Measurements from ENCODE around the gene PSD2.

Gene PSD2

GRCh38 chr5:139806111-139806510 is 10.5 kb downstream of the PSD2 start:
- TF ChIP-seq, protein P1, sequence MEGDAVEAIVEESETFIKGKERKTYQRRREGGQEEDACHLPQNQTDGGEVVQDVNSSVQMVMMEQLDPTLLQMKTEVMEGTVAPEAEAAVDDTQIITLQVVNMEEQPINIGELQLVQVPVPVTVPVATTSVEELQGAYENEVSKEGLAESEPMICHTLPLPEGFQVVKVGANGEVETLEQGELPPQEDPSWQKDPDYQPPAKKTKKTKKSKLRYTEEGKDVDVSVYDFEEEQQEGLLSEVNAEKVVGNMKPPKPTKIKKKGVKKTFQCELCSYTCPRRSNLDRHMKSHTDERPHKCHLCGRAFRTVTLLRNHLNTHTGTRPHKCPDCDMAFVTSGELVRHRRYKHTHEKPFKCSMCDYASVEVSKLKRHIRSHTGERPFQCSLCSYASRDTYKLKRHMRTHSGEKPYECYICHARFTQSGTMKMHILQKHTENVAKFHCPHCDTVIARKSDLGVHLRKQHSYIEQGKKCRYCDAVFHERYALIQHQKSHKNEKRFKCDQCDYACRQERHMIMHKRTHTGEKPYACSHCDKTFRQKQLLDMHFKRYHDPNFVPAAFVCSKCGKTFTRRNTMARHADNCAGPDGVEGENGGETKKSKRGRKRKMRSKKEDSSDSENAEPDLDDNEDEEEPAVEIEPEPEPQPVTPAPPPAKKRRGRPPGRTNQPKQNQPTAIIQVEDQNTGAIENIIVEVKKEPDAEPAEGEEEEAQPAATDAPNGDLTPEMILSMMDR (IDR thresholded peaks at IDR 0.05): no peak
- Histone ChIP-seq H3K4me2 (ENCODE audit: low read length) (no peak overlapping the region), H3K36me3 (ENCODE audit: control insufficient read depth, insufficient read depth, low read length) (no peaks in the 10 kb centered on the region), H3K27me3 (ENCODE audit: control insufficient read depth, insufficient read depth, low read length) (no peaks in the 10 kb centered on the region), H3K9me3 (ENCODE audit: control insufficient read depth, low read length) (no peaks in the 10 kb centered on the region), H3K9ac (no peak overlapping the region), H3K79me2 (no peaks in the 10 kb centered on the region), H3K4me3 (ENCODE audit: low read depth, low read length) (no peak overlapping the region), H3K27ac (no peak overlapping the region), H3K4me1 (no peaks in the 10 kb centered on the region), H2AFZ (no peak overlapping the region)

DNA sequence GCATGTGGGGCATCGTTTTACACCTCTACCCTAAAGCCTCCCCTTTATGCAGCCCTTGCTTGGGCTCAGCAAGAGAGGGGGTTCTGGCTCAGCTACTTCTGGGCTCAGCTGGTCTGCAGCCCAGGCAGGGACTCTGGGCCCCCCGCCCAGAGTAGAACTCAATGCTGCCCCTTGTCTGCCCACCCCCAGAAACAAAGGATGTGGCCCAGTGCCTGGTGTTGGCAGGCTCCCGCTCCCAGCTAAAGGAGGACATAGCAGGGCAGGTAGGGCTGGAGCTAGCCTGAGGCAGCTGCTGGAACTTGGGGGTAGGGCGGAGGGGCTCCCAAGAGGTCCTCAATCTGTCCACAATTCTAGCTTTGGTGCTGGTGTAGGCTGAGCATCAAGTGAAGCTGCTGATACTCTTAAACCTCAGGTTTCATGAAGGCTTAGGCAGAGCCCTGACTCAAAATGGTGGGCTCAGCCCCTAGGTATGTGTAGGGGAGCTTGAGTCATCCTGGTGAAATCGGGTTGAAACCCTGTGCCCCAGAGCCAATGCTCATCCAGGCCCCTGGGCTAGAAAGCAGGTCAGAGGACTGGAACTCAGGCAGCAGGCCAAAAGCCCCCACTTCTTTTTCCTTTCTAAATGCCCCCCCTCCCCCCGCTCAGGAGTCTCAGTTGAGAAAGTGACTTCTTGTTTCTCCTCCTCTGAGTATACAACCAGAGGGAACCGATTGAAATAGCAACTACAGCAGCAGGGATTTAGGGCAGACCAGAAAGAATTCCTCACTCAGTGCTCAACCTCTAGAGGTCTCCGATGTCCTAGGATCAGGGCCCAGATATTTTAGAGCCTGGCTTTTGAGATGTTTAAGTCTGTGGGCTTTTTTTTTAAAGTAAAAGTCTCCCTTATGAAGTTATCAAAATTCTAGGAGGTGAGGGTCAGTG is 11.4 kb downstream of the PSD2 start:
- Histone ChIP-seq H3K27ac (no peak overlapping the region), H3K9me3 (ENCODE audit: control insufficient read depth, low read length) (no peaks in the 10 kb centered on the region), H3K4me3 (ENCODE audit: low read depth, low read length) (no peak overlapping the region), H3K4me1 (no peaks in the 10 kb centered on the region), H3K79me2 (no peaks in the 10 kb centered on the region), H3K4me2 (ENCODE audit: low read length) (no peak overlapping the region), H3K36me3 (ENCODE audit: control insufficient read depth, insufficient read depth, low read length) (no peaks in the 10 kb centered on the region), H2AFZ (no peak overlapping the region), H3K9ac (no peak overlapping the region), H3K27me3 (ENCODE audit: control insufficient read depth, insufficient read depth, low read length) (no peaks in the 10 kb centered on the region)
- TF ChIP-seq, protein P1 (IDR thresholded peaks at IDR 0.05): no peak

DNA sequence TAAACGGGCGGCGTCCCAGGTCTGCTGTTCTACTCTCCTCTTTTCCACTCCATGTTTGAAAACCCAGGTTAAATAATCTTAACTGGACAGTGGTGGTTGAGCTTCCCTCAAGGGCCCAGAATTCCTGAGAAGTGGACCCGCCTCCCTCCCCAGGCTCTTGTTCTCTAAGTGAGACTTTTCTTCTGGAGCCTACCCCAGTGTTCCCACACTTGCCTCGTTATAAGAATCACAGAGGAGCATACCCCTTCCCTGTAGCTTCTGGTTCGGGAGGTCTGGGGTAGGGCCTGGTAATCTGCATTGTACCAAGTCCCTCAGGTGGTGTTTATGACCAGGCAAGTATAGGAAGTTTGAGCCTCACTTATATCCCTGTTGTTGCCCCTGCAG is 12.0 kb downstream of the PSD2 start:
- no peak overlapping the region for H2AFZ ChIP-seq
- no peak overlapping the region for H3K27ac ChIP-seq
- no peak overlapping the region for H3K4me2 ChIP-seq (ENCODE audit: low read length)
- no peak overlapping the region for H3K9ac ChIP-seq
- H3K4me1 ChIP-seq: no peaks in the 10 kb centered on the region
- no peaks in the 10 kb centered on the region for H3K27me3 ChIP-seq (ENCODE audit: control insufficient read depth, insufficient read depth, low read length)
- TF ChIP-seq, protein P1 (IDR thresholded peaks at IDR 0.05): no peak
- H3K9me3 ChIP-seq (ENCODE audit: control insufficient read depth, low read length): no peaks in the 10 kb centered on the region
- H3K4me3 ChIP-seq (ENCODE audit: low read depth, low read length): no peak overlapping the region
- no peaks in the 10 kb centered on the region for H3K79me2 ChIP-seq
- H3K36me3 ChIP-seq (ENCODE audit: control insufficient read depth, insufficient read depth, low read length): no peaks in the 10 kb centered on the region

- Histone ChIP-seq H3K27ac (no peak overlapping the region), H3K4me2 (ENCODE audit: low read length) (no peak overlapping the region), H3K9ac (no peak overlapping the region), H3K79me2 (no peaks in the 10 kb centered on the region), H3K4me3 (ENCODE audit: low read depth, low read length) (no peak overlapping the region), H3K36me3 (ENCODE audit: control insufficient read depth, insufficient read depth, low read length) (no peaks in the 10 kb centered on the region), H3K4me1 (no peaks in the 10 kb centered on the region), H2AFZ (no peak overlapping the region), H3K27me3 (ENCODE audit: control insufficient read depth, insufficient read depth, low read length) (no peaks in the 10 kb centered on the region), H3K9me3 (ENCODE audit: control insufficient read depth, low read length) (no peaks in the 10 kb centered on the region)
- TF ChIP-seq, protein P1 (IDR thresholded peaks at IDR 0.05): no peak
Observed at GRCh38 chr5:139808481-139809330, 13.1 kb downstream of the PSD2 start.

All from parathyroid adenoma (tissue), 2 donors.